HL-60 (cell line): ENCODE measurements around the gene SLC24A2.

Experiments used
- DNase-seq, 2 experiments: peaks; one replicate each; pipeline ENCODE4 v3.0.0-alpha.2; 2010 to 2020; ENCODE audit warnings: low read depth in 1 of 2, low spot score in 1 of 2
- H3K27ac ChIP-seq: fragments of 250-450 bp; sonication (Bioruptor Pico); replicated peaks from 2 replicates; pipeline ENCODE4 v1.5.1; 2020; ENCODE audit warnings: mild to moderate bottlenecking, moderate library complexity
- H3K27me3 ChIP-seq: fragments of 250-450 bp; sonication (Bioruptor Pico); 2 replicates; pipeline ENCODE4 v1.5.1; 2021; ENCODE audit warnings: mild to moderate bottlenecking, moderate library complexity; ENCODE audit not compliant: insufficient read depth, poor library complexity, severe bottlenecking
- H3K4me3 ChIP-seq: replicated peaks from 2 replicates; pipeline ENCODE4 v1.5.1; 2011; ENCODE audit warnings: mild to moderate bottlenecking, control low read depth, low read length; ENCODE audit not compliant: insufficient read depth
- CTCF ChIP-seq: IDR thresholded peaks from one replicate; pipeline ENCODE4 v1.5.1; 2011; ENCODE audit warnings: low read length, control low read depth, inconsistent platforms; ENCODE audit not compliant: insufficient read depth
- GABPA ChIP-seq: IDR thresholded peaks from 2 replicates; pipeline ENCODE4 v1.6.1; 2012; ENCODE audit warnings: low read depth
- POLR2AphosphoS5 ChIP-seq: IDR thresholded peaks from 2 replicates; pipeline ENCODE4 v1.6.1; 2012; ENCODE audit warnings: low read depth
- SPI1 ChIP-seq: IDR thresholded peaks from 2 replicates; pipeline ENCODE4 v1.6.1; 2012; ENCODE audit warnings: low read depth, mild to moderate bottlenecking, borderline replicate concordance
- TF ChIP-seq, protein P1 (sequence below): IDR thresholded peaks from 2 replicates; pipeline ENCODE4 v1.6.1; 2012; ENCODE audit warnings: low read depth; ENCODE audit not compliant: insufficient replicate concordance

The SLC24A2 gene

DNA sequence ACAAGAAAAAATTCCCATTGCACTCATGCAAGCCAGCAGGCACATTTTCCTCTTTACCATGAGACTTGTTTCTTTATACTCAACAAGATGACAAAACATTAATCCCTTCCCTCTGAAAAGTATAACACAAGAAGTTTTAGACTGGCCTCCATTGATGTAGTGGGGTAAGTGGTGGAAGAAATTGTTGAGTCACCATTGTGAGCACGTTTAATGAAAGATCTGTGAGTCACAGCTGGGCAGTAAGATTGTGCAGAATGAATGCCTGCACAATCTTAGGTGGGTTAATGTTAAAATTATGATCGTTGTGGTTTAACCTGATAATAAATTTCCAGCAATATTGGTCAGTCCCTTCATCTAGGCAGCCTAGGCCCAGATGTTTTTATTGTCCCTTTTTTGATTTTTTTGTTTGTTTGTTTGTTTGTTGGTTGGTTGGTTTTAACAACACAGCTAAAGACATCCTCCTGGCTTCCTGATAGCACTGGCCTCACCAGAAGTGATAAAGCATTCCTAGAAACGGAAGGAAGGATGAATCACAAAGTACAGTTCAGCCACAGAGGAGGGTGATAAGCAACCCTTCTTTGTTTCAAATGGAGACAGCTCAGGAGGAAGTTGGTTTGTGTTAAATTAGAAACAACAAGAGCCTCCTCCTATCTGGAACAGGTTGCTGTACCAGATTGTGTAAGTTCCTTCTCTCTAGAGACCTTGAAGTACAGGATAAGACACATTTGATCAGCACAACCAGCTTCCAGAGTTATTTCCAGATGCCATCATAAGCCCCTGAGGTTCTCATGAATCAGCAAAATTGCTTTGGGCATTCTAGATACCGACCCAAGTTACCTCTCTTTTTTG is 40.3 kb downstream of the SLC24A2 start:
- TF ChIP-seq POLR2AphosphoS5 (no peak), CTCF (no peak), SPI1 (no peak), GABPA (no peak)
- TF ChIP-seq, protein P1, sequence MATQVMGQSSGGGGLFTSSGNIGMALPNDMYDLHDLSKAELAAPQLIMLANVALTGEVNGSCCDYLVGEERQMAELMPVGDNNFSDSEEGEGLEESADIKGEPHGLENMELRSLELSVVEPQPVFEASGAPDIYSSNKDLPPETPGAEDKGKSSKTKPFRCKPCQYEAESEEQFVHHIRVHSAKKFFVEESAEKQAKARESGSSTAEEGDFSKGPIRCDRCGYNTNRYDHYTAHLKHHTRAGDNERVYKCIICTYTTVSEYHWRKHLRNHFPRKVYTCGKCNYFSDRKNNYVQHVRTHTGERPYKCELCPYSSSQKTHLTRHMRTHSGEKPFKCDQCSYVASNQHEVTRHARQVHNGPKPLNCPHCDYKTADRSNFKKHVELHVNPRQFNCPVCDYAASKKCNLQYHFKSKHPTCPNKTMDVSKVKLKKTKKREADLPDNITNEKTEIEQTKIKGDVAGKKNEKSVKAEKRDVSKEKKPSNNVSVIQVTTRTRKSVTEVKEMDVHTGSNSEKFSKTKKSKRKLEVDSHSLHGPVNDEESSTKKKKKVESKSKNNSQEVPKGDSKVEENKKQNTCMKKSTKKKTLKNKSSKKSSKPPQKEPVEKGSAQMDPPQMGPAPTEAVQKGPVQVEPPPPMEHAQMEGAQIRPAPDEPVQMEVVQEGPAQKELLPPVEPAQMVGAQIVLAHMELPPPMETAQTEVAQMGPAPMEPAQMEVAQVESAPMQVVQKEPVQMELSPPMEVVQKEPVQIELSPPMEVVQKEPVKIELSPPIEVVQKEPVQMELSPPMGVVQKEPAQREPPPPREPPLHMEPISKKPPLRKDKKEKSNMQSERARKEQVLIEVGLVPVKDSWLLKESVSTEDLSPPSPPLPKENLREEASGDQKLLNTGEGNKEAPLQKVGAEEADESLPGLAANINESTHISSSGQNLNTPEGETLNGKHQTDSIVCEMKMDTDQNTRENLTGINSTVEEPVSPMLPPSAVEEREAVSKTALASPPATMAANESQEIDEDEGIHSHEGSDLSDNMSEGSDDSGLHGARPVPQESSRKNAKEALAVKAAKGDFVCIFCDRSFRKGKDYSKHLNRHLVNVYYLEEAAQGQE = no peak
- no peaks in the 10 kb centered on the region for H3K27me3 ChIP-seq
- peak; percentile 1 to 71 for DNase-seq
- no peak overlapping the region for H3K27ac ChIP-seq
- H3K4me3 ChIP-seq = no peak overlapping the region

DNA sequence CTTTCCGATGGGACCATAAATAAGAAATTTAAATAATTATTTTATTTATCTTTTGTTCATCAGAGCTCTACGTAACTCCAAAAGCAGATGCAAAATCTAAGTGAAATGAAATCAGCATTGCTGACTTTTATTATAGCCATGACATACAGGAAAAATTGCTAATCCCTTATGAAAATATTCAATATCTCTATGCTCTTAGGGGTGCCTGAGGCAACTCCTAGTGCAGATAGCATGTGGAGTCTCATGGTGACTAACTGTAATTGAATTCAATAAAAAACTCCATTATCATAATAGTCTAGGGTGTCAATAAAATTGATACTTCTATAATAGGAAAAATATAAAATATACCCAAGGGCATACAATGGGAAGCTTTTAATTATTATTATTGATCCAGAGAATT is 42.6 kb downstream of the SLC24A2 start:
- TF ChIP-seq, protein P1 = no peak
- TF ChIP-seq POLR2AphosphoS5 (no peak), SPI1 (no peak), CTCF (no peak), GABPA (no peak)
- no peak overlapping the region for H3K4me3 ChIP-seq
- no peak overlapping the region for H3K27ac ChIP-seq
- DNase-seq = no peak
- H3K27me3 ChIP-seq = no peaks in the 10 kb centered on the region

- TF ChIP-seq GABPA = no peak
- TF ChIP-seq POLR2AphosphoS5 = no peak
- TF ChIP-seq, protein P1 = no peak
- no peak for TF ChIP-seq CTCF
- no peak for TF ChIP-seq SPI1
- H3K27ac ChIP-seq = no peak overlapping the region
These were observed 47.7 kb downstream of the SLC24A2 start for GRCh38 chr9:19741178-19741577.

More at GRCh38 chr9:19741178-19741577, 47.7 kb downstream of the SLC24A2 start:
- no peak for DNase-seq
- no peak overlapping the region for H3K4me3 ChIP-seq
- H3K27me3 ChIP-seq = no peaks in the 10 kb centered on the region
